Measurements from ENCODE around the gene DDX10. TPM values are rescaled to one million over a fixed set of nuclear protein-coding genes. Genes with fewer than 3 reads are reported as not detected.

Gene DDX10
- total and polyA plus RNA-seq, 2 experiments from 2014 or later = 32.4 to 37.8 TPM

DNA sequence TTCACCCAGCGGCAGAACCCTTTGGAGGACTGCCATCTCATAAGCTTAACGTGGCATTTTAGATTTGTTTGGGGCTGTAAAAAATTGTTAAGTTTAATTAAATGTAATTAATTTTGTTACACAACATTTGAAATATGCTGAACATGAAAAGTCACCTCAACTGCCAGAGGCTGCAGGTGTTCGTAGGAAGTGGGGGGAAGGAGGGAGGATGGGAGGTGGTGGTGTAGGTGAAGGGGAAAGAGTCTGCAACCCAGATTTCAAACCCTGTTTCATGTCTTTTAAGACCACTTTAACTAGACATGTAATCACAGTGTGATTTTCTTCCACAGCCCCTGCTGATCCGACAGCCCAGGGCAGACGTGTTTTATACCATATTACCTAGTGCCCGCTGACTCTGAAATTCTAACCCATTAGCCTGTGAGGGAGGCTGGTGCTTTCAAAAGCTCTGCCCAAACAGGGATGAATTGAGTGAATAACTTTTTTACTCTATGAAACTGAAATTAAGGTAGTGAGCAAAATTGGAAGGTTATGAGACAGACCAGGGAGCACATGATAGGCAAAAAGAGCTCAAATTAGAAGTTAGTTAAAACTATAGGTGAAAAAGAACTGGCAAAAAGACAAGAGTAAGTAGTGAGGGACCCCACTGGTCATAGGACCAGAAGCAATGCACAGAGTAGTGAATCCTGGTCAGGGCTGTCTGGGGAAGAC, 279.8 kb downstream of the DDX10 start:
- no peak overlapping the region for H3K27ac Mint-ChIP-seq
- Histone ChIP-seq H3F3A (replicated peaks; ENCODE audit: low read depth) (no peaks in the 10 kb centered on the region), H3K36me3 (ENCODE audit: insufficient read depth) (no peaks in the 10 kb centered on the region), H3K4me3 (no peak overlapping the region), H3K4me1 (ENCODE audit: insufficient read depth) (no peaks in the 10 kb centered on the region), H4K20me1 (replicated peaks; ENCODE audit: insufficient read depth) (no peaks in the 10 kb centered on the region), H3K9me2 (ENCODE audit: insufficient read depth) (peaks cover 4% of the 10 kb centered on the region; the same call in 1 of the 2 replicates), H3K79me2 (replicated peaks; ENCODE audit: insufficient read depth) (no peaks in the 10 kb centered on the region), H3K27ac (ENCODE audit: low read depth) (no peak overlapping the region), H3K4me2 (no peak overlapping the region), H3K27me3 (ENCODE audit: insufficient read depth) (no peaks in the 10 kb centered on the region), H2AFZ (no peak overlapping the region)
- peaks cover 11% of the 10 kb centered on the region for H3K36me3 Mint-ChIP-seq (ENCODE audit: low read depth)
- peaks cover 2% of the 10 kb centered on the region; the same call in 2 of the 3 replicates for H3K9me3 Mint-ChIP-seq
- no peaks in the 10 kb centered on the region; the same call in 2 of the 3 replicates for H3K4me1 Mint-ChIP-seq
- no peak overlapping the region for H3K4me3 Mint-ChIP-seq
- TF ChIP-seq ZNF114 (CRISPR knock-in tag; IDR thresholded peaks at IDR 0.05) (no peak), EZH2phosphoT487 (IDR thresholded peaks at IDR 0.05; ENCODE audit: unreplicated experiment) (no peak), CTCF (conservative IDR thresholded peaks at IDR 0.05; ENCODE audit: low read depth in 2 of 2) (no peak), POLR2AphosphoS5 (IDR thresholded peaks at IDR 0.05; ENCODE audit: low read depth) (no peak), ZNF462 (CRISPR knock-in tag; IDR thresholded peaks at IDR 0.05) (no peak), CREB1 (CRISPR knock-in tag; IDR thresholded peaks at IDR 0.05; ENCODE audit: low read depth) (no peak), ZNF331 (CRISPR knock-in tag; IDR thresholded peaks at IDR 0.05; ENCODE audit: low read depth) (no peak), JUNB (IDR thresholded peaks at IDR 0.05; ENCODE audit: unreplicated experiment) (no peak)
- DNase-seq (ENCODE audit: low spot score) (no peak), ATAC-seq (no peak)
- no peaks in the 10 kb centered on the region for H3K27me3 Mint-ChIP-seq (ENCODE audit: insufficient read depth, low read depth, poor library complexity)
